Fibroblast of gingiva (primary cell): ENCODE results near the gene SECTM1.
A peak's percentile ranks its signal among the peaks of the same experiment; 100 is the strongest.

Experiments
- DNase-seq: peaks from one replicate; pipeline ENCODE4 v3.0.0-alpha.2; 2011; ENCODE audit warnings: low read depth

Gene SECTM1

GRCh38 chr17:82346342-82347300 lies 13.1 kb upstream of the SECTM1 start:
- DNase-seq, result no peak

GRCh38 chr17:82345151-82345976 lies 11.8 kb upstream of the SECTM1 start:
- no peak for DNase-seq

GRCh38 chr17:82344175-82344907 lies 10.8 kb upstream of the SECTM1 start:
- no peak for DNase-seq

- DNase-seq, result no peak
Measured at GRCh38 chr17:82343560-82343959, 10.0 kb upstream of the SECTM1 start.

- DNase-seq, result no peak
Measured at GRCh38 chr17:82342361-82343079, 9.0 kb upstream of the SECTM1 start.

- no peak for DNase-seq
Measured at GRCh38 chr17:82339634-82340580, 6.3 kb upstream of the SECTM1 start.

- peak; percentile 46 for DNase-seq
Measured at GRCh38 chr17:82338858-82339633, 5.5 kb upstream of the SECTM1 start.

- no peak for DNase-seq
Measured at GRCh38 chr17:82334622-82335394, 1.2 kb upstream of the SECTM1 start.

- DNase-seq, result no peak
Measured at GRCh38 chr17:82334204-82334621, 647 bp upstream of the SECTM1 start.

- DNase-seq, result peak; percentile 34
Measured at GRCh38 chr17:82332669-82333278, 792 bp downstream of the SECTM1 start.

GRCh38 chr17:82331345-82331939 lies 2.1 kb downstream of the SECTM1 start:
- no peak for DNase-seq

GRCh38 chr17:82330322-82331239 lies 3.0 kb downstream of the SECTM1 start:
- peak; percentile 55 for DNase-seq

- no peak for DNase-seq
Measured at GRCh38 chr17:82329683-82330321, 3.8 kb downstream of the SECTM1 start.

- no peak for DNase-seq
Measured at GRCh38 chr17:82328994-82329507, 4.5 kb downstream of the SECTM1 start.

GRCh38 chr17:82328141-82328993 lies 5.2 kb downstream of the SECTM1 start:
- DNase-seq, result no peak
